ENCODE data around the gene HOXD4. TPM values are rescaled to one million over a fixed set of nuclear protein-coding genes. Genes with fewer than 3 reads are reported as not detected.

HOXD4 gene
- total and polyA plus RNA-seq, 10 of the 15 experiments (the other 5 are each of a cell fraction or from before 2014, with no cell fraction given): 0.07 TPM; not detected in 9

GRCh38 chr2:176107731-176108181, 43.6 kb upstream of the HOXD4 start:
- ChIA-PET RAD21 (ENCODE audit: unreplicated experiment) (no interaction called here), SMC1A (ENCODE audit: uncharacterized antibody, unreplicated experiment) (no interaction called here), CTCF (no interaction called here), POLR2A (no interaction called here)
- ATAC-seq (no peak), DNase-seq (ENCODE audit: low read depth, low spot score) (no peak), FAIRE-seq (no peak)
- Histone ChIP-seq H2AFZ (ENCODE audit: control insufficient read depth, low read depth, low read length) (no peak overlapping the region), H3K27ac (ENCODE audit: control insufficient read depth, insufficient read depth) (no peak overlapping the region), H3K4me3 (no peak overlapping the region), H3K9me3 (replicated peaks; ENCODE audit: control insufficient read depth, insufficient read depth, low read length) (peaks cover 3% of the 10 kb centered on the region; the same call in 1 of the 3 replicates), H3K36me3 (ENCODE audit: control insufficient read depth in 2 of 2, insufficient read depth in 2 of 2, low read length in 1 of 2) (no peaks in the 10 kb centered on the region), H3K4me1 (ENCODE audit: control insufficient read depth, insufficient read depth, low read length) (no peaks in the 10 kb centered on the region), H3K27me3 (replicated peaks in 1 of 2; ENCODE audit: control insufficient read depth in 2 of 2, insufficient read depth in 2 of 2, low read length in 1 of 2) (peaks cover 18 to 48% of the 10 kb centered on the region in 2 experiments), H3K9ac (ENCODE audit: control insufficient read depth, insufficient read depth, low read length) (no peak overlapping the region), H3K4me2 (ENCODE audit: control insufficient read depth, insufficient read depth) (no peak overlapping the region), H4K20me1 (ENCODE audit: control insufficient read depth, insufficient read depth) (no peaks in the 10 kb centered on the region), H3K79me2 (ENCODE audit: control insufficient read depth, insufficient read depth, low read length) (no peaks in the 10 kb centered on the region)
- no TSS peak for BruUV-seq (replicated peaks)
- in situ Hi-C loops (cut with MboI): no loop called here
- intact Hi-C loops (cut with micrococcal nuclease; ENCODE audit: unreplicated experiment): no loop called here
- TF ChIP-seq CBFB (IDR thresholded peaks at IDR 0.05; ENCODE audit: low read depth): no peak
- no peak for TF ChIP-seq CHD1 (IDR thresholded peaks at IDR 0.05; ENCODE audit: low read depth, low read length)
- no peak for TF ChIP-seq PML (IDR thresholded peaks at IDR 0.05; ENCODE audit: low read length)
- TF ChIP-seq POLR2AphosphoS2 (IDR thresholded peaks at IDR 0.05; ENCODE audit: low read depth, low read length): no peak
- TF ChIP-seq ATF3 (IDR thresholded peaks at IDR 0.05; ENCODE audit: borderline replicate concordance, extremely low read depth, low read depth, low read length): no peak
- TF ChIP-seq CEBPB (IDR thresholded peaks at IDR 0.05; ENCODE audit: borderline replicate concordance in 1 of 2, low read depth in 2 of 2, low read length in 2 of 2): no peak
- TF ChIP-seq HDAC6 (IDR thresholded peaks at IDR 0.05; ENCODE audit: unreplicated experiment): no peak
- TF ChIP-seq ZBTB4 (CRISPR knock-in tag; IDR thresholded peaks at IDR 0.05): no peak
- 81% methylated on average over 34 of the region's 59 CpGs for WGBS (ENCODE audit: insufficient coverage, insufficient replicate concordance, low lambda C conversion rate, missing lambda C conversion rate)
